SK-N-SH treated with all-trans-retinoic acid at 6 μM for 48 hours (cell line): ENCODE measurements around the gene SBNO1.

ENCODE experiments used
- ATAC-seq: fragments of 200-7000 bp; cut with Tn5 transposase; 3 replicates; pipeline ENCODE4 v1.9.1; 2020; ENCODE audit warnings: mild to moderate bottlenecking, moderate library complexity
- ARNTL ChIP-seq: fragments of 450-650 bp; formaldehyde crosslinking; IDR thresholded peaks from 2 replicates; pipeline ENCODE4 v1.5.0; 2020; ENCODE audit warnings: low read depth, mild to moderate bottlenecking, moderate library complexity, borderline replicate concordance
- BACH2 ChIP-seq: fragments of 250-450 bp; sonication (Bioruptor Pico); IDR thresholded peaks from 2 replicates; pipeline ENCODE4 v1.9.0; 2021; ENCODE audit warnings: mild to moderate bottlenecking, borderline replicate concordance
- CSDC2 ChIP-seq: fragments of 250-450 bp; sonication (Bioruptor Pico); IDR thresholded peaks from 2 replicates; pipeline ENCODE4 v1.5.0; 2020; ENCODE audit warnings: mild to moderate bottlenecking, moderate library complexity
- ESRRG ChIP-seq: fragments of 250-450 bp; sonication (Bioruptor Pico); IDR thresholded peaks from 2 replicates; pipeline ENCODE4 v1.6.1; 2021; ENCODE audit warnings: mild to moderate bottlenecking
- GLIS3 ChIP-seq: fragments of 250-450 bp; sonication (Bioruptor Pico); IDR thresholded peaks from 2 replicates; pipeline ENCODE4 v1.5.0; 2020; ENCODE audit warnings: mild to moderate bottlenecking, moderate library complexity
- OSR1 ChIP-seq: fragments of 250-450 bp; sonication (Bioruptor Pico); IDR thresholded peaks from 2 replicates; pipeline ENCODE4 v1.8.0; 2022; ENCODE audit warnings: moderate library complexity, mild to moderate bottlenecking, inconsistent platforms
- PATZ1 ChIP-seq: fragments of 250-450 bp; sonication (Bioruptor Pico); IDR thresholded peaks from 2 replicates; pipeline ENCODE4 v1.8.0; 2020; ENCODE audit warnings: mild to moderate bottlenecking, moderate library complexity, borderline replicate concordance
- POU6F1 ChIP-seq: fragments of 250-450 bp; sonication (Bioruptor Pico); IDR thresholded peaks from 2 replicates; pipeline ENCODE4 v1.8.0; 2021; ENCODE audit warnings: low read depth, mild to moderate bottlenecking, moderate library complexity, borderline replicate concordance
- PPARA ChIP-seq: fragments of 250-450 bp; sonication (Bioruptor Pico); IDR thresholded peaks from 2 replicates; pipeline ENCODE4 v1.5.0; 2020; ENCODE audit warnings: mild to moderate bottlenecking, borderline replicate concordance
- RARB ChIP-seq: fragments of 250-450 bp; sonication (Bioruptor Pico); IDR thresholded peaks from 2 replicates; pipeline ENCODE4 v1.8.0; 2021; ENCODE audit warnings: mild to moderate bottlenecking, moderate library complexity
- TCF4 ChIP-seq: fragments of 250-450 bp; sonication (Bioruptor Pico); IDR thresholded peaks from 2 replicates; pipeline ENCODE4 v1.8.0; 2021; ENCODE audit warnings: mild to moderate bottlenecking, moderate library complexity, borderline replicate concordance
- TOX ChIP-seq: fragments of 250-450 bp; sonication (Bioruptor Pico); IDR thresholded peaks from 2 replicates; pipeline ENCODE4 v1.8.0; 2021; ENCODE audit warnings: mild to moderate bottlenecking, moderate library complexity, borderline replicate concordance
- ZFP3 ChIP-seq: fragments of 250-450 bp; sonication (Bioruptor Pico); IDR thresholded peaks from 2 replicates; pipeline ENCODE4 v1.5.0; 2020; ENCODE audit warnings: mild to moderate bottlenecking, moderate library complexity
- ZFP30 ChIP-seq: fragments of 450-650 bp; formaldehyde crosslinking; IDR thresholded peaks from 2 replicates; pipeline ENCODE4 v1.5.0; 2022; ENCODE audit warnings: mild to moderate bottlenecking, moderate library complexity
- ZNF565 ChIP-seq: fragments of 450-650 bp; formaldehyde crosslinking; conservative IDR thresholded peaks from 2 replicates; pipeline ENCODE4 v1.5.0; 2020; ENCODE audit warnings: low read depth, mild to moderate bottlenecking, moderate library complexity
- ZNF70 ChIP-seq: fragments of 450-650 bp; formaldehyde crosslinking; IDR thresholded peaks from 2 replicates; pipeline ENCODE4 v1.5.0; 2020; ENCODE audit warnings: mild to moderate bottlenecking, moderate library complexity
- ZNF8 ChIP-seq: fragments of 450-650 bp; formaldehyde crosslinking; IDR thresholded peaks from 2 replicates; pipeline ENCODE4 v1.5.0; 2020; ENCODE audit warnings: mild to moderate bottlenecking, moderate library complexity
- TF ChIP-seq, protein P1 (sequence below): fragments of 250-450 bp; sonication (Bioruptor Pico); IDR thresholded peaks from 2 replicates; pipeline ENCODE4 v1.5.1; 2020; ENCODE audit warnings: low read depth, mild to moderate bottlenecking, moderate library complexity
- TF ChIP-seq, protein P2 (sequence below): fragments of 250-450 bp; sonication (Bioruptor Pico); IDR thresholded peaks from 2 replicates; pipeline ENCODE4 v1.5.1; 2021; ENCODE audit warnings: mild to moderate bottlenecking, moderate library complexity

The SBNO1 gene

GRCh38 chr12:123401753-123402683 lies 37.4 kb upstream of the SBNO1 start:
- TF ChIP-seq TOX (CRISPR knock-in tag), result no peak
- TF ChIP-seq, protein P1, sequence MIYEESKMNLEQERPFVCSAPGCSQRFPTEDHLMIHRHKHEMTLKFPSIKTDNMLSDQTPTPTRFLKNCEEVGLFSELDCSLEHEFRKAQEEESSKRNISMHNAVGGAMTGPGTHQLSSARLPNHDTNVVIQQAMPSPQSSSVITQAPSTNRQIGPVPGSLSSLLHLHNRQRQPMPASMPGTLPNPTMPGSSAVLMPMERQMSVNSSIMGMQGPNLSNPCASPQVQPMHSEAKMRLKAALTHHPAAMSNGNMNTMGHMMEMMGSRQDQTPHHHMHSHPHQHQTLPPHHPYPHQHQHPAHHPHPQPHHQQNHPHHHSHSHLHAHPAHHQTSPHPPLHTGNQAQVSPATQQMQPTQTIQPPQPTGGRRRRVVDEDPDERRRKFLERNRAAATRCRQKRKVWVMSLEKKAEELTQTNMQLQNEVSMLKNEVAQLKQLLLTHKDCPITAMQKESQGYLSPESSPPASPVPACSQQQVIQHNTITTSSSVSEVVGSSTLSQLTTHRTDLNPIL (CRISPR knock-in tag), result no peak
- no peak for TF ChIP-seq TCF4 (CRISPR knock-in tag)
- no peak for ATAC-seq

DNA sequence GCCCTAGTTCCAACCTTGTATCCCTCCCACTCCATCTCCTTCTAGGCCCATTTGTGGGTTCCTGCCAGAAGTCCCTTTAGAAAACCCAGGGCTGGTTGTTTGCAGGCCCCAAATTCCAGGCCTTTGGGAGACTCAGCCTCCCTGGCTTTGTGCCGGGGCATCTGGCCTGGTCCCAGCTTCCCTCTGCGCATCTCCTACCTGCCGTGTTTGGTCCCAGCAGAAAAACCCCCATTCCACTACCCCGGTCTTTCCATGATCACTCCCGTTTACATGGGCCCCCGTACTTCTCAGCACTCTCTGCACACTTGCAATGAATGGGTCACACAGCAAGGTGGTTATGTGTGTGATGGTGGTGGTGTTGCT lies 34.6 kb upstream of the SBNO1 start:
- no peak for ATAC-seq
- TF ChIP-seq ZNF70 (CRISPR knock-in tag), result no peak
- TF ChIP-seq ZNF565 (CRISPR knock-in tag), result no peak
- TF ChIP-seq PPARA (CRISPR knock-in tag), result no peak
- TF ChIP-seq ZFP3 (CRISPR knock-in tag), result no peak
- TF ChIP-seq POU6F1 (CRISPR knock-in tag), result no peak
- no peak for TF ChIP-seq RARB
- TF ChIP-seq, protein P2, sequence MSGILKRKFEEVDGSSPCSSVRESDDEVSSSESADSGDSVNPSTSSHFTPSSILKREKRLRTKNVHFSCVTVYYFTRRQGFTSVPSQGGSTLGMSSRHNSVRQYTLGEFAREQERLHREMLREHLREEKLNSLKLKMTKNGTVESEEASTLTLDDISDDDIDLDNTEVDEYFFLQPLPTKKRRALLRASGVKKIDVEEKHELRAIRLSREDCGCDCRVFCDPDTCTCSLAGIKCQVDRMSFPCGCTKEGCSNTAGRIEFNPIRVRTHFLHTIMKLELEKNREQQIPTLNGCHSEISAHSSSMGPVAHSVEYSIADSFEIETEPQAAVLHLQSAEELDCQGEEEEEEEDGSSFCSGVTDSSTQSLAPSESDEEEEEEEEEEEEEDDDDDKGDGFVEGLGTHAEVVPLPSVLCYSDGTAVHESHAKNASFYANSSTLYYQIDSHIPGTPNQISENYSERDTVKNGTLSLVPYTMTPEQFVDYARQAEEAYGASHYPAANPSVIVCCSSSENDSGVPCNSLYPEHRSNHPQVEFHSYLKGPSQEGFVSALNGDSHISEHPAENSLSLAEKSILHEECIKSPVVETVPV (CRISPR knock-in tag), result no peak
- TF ChIP-seq ARNTL (CRISPR knock-in tag), result no peak

DNA sequence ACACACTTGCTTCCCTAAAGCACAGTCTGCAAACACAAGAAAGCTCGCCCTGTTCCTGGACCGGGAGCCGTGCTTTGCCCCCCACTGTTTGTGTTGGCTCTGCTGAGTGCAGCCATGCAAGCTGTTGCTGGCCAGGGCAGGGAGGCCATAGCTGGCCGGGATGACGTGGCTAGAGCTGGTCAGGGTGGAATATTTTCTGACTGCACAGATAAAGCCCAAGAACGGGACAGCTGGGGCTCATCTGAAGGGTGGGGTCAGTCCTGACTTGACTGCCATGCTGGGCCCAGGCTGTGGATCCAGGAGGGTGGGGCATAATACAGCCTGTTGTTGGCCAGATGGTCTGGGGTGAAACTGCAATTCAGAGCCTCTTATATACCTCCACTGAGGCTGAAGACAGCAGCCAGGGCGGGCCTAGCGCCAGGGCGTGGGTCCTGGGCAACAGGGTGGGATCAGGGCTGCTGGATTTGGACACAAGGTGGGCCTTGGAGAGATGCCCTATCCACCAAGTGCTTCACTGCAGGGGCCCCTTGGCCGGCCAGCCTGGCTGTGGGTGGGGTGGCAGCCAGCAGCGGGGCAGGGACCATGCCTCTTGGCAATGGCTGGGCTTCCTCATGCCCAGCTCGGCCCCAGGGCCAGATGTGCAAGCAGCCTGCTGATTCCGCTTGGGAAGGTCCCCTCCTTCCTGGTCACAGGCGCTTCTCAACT lies 34.1 kb upstream of the SBNO1 start:
- TF ChIP-seq TCF4 (CRISPR knock-in tag) (no peak), ESRRG (CRISPR knock-in tag) (no peak), TOX (CRISPR knock-in tag) (no peak), PATZ1 (no peak), ZNF8 (CRISPR knock-in tag) (no peak), ZNF70 (CRISPR knock-in tag) (no peak), OSR1 (CRISPR knock-in tag) (no peak), ZNF565 (CRISPR knock-in tag) (no peak), BACH2 (no peak)
- ATAC-seq, result no peak

- no peak for TF ChIP-seq RARB
- no peak for TF ChIP-seq ARNTL (CRISPR knock-in tag)
- TF ChIP-seq ZFP30 (CRISPR knock-in tag), result no peak
- no peak for TF ChIP-seq PATZ1
- TF ChIP-seq GLIS3 (CRISPR knock-in tag), result no peak
- no peak for TF ChIP-seq CSDC2 (CRISPR knock-in tag)
- no peak for ATAC-seq
Observed at GRCh38 chr12:123398177-123398549, 33.5 kb upstream of the SBNO1 start.
